Measurements from ENCODE around the gene UBE2J1. TPM values are rescaled to one million over a fixed set of nuclear protein-coding genes. Genes with fewer than 3 reads are reported as not detected.

Gene UBE2J1
- total and polyA plus RNA-seq, 9 of the 15 experiments (the other 6 are each of a cell fraction or from before 2014, with no cell fraction given) = 11.6 to 32.6 (median 22.0) TPM

DNA sequence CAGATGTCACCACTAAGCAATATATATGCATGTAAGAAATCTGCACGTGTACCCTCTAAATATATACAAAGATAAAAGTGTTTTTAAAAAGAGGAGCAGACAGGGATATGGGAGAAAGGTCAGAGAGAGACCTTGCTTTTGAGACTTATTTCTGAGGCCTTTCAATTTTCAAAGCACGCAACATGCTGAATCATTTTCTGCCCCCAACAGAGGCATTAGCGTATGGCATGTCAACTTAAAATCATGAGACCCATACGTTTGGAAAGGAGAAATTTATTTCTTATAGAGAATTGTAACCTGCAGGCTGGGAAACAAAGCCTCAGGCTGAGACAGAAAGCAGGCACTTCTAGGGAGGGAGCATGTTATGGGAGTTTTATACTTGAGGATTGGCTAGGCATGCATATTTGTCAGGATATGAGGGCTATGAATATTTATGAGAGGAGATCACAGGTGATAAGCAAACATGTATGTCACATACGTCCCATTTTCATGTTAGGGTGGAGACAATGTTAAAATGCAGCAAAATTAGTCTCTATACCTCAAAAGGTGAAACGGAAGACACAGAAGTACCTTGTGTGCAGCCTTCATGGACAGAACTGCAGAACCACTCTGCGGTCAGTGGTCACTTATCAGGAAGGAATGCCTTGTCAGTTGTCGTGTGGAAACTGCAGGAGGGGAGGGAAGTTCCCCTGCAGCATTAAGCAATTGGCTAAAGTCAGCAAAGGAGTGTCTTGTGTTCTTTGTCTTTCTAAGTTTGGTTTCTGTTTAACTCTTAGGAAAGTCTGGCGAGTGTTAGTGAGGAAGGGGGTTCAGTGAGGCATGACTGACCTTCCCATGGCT, 31.2 kb downstream of the UBE2J1 start (continued):
- no peak for TF ChIP-seq HSF4 (CRISPR knock-in tag; IDR thresholded peaks at IDR 0.05; ENCODE audit: borderline replicate concordance)
- TF ChIP-seq ZNF644 (tag; IDR thresholded peaks at IDR 0.05; ENCODE audit: low read depth) = no peak
- TF ChIP-seq, protein P1, sequence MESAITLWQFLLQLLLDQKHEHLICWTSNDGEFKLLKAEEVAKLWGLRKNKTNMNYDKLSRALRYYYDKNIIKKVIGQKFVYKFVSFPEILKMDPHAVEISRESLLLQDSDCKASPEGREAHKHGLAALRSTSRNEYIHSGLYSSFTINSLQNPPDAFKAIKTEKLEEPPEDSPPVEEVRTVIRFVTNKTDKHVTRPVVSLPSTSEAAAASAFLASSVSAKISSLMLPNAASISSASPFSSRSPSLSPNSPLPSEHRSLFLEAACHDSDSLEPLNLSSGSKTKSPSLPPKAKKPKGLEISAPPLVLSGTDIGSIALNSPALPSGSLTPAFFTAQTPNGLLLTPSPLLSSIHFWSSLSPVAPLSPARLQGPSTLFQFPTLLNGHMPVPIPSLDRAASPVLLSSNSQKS (CRISPR knock-in tag; IDR thresholded peaks at IDR 0.05) = no peak
- no peak for TF ChIP-seq E2F3 (CRISPR knock-in tag; IDR thresholded peaks at IDR 0.05)
- TF ChIP-seq ZNF23 (CRISPR knock-in tag; IDR thresholded peaks at IDR 0.05) = no peak
- no peak for TF ChIP-seq KLF6 (CRISPR knock-in tag; IDR thresholded peaks at IDR 0.05; ENCODE audit: borderline replicate concordance)
- TF ChIP-seq GABPA (tag; conservative IDR thresholded peaks at IDR 0.05; ENCODE audit: low read depth) = no peak
- TF ChIP-seq NONO (IDR thresholded peaks at IDR 0.05; ENCODE audit: low read depth in 2 of 2, low read length in 1 of 2) = no peak
- no peak for TF ChIP-seq ELF4 (CRISPR knock-in tag; IDR thresholded peaks at IDR 0.05)
- TF ChIP-seq SRSF1 (IDR thresholded peaks at IDR 0.05; ENCODE audit: low read depth, low read length) = no peak
- TF ChIP-seq ZNF175 (CRISPR knock-in tag; IDR thresholded peaks at IDR 0.05; ENCODE audit: low read depth) = no peak
- no peak for TF ChIP-seq ZNF253 (CRISPR knock-in tag; conservative IDR thresholded peaks at IDR 0.05)
- no peak for TF ChIP-seq DACH1 (IDR thresholded peaks at IDR 0.05; ENCODE audit: partially characterized antibody)
- no peak for TF ChIP-seq HCFC1 (IDR thresholded peaks at IDR 0.05; ENCODE audit: low read depth, low read length)
- no peak for TF ChIP-seq ZNF707 (CRISPR knock-in tag; conservative IDR thresholded peaks at IDR 0.05)
- peak; percentile 64 for TF ChIP-seq CBFA2T2 (conservative IDR thresholded peaks at IDR 0.05)
- TF ChIP-seq POLR2AphosphoS5 (IDR thresholded peaks at IDR 0.05; ENCODE audit: control insufficient read depth, insufficient read depth, low read depth, low read length) = peak; percentile 50; the same call in 1 of the 2 replicates
- TF ChIP-seq MAFK (IDR thresholded peaks at IDR 0.05; ENCODE audit: low read length) = peak; percentile 33; the same call in 1 of the 2 replicates
- no peak for TF ChIP-seq NCOA6 (IDR thresholded peaks at IDR 0.05)
- TF ChIP-seq, protein P2, sequence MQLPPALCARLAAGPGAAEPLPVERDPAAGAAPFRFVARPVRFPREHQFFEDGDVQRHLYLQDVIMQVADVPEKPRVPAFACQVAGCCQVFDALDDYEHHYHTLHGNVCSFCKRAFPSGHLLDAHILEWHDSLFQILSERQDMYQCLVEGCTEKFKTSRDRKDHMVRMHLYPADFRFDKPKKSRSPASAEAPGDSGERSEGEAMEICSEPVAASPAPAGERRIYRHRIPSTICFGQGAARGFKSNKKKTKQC (CRISPR knock-in tag; IDR thresholded peaks at IDR 0.05) = no peak
- TF ChIP-seq STAT5B (CRISPR knock-in tag; IDR thresholded peaks at IDR 0.05) = no peak
- peak; percentile 74 for TF ChIP-seq GATA2 (CRISPR knock-in tag; IDR thresholded peaks at IDR 0.05)
- no peak for TF ChIP-seq NFIC (IDR thresholded peaks at IDR 0.05)
- TF ChIP-seq, protein P3, sequence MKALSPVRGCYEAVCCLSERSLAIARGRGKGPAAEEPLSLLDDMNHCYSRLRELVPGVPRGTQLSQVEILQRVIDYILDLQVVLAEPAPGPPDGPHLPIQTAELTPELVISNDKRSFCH (CRISPR knock-in tag; IDR thresholded peaks at IDR 0.05) = no peak
- TF ChIP-seq, protein P3 (tag; IDR thresholded peaks at IDR 0.05) = no peak
- TF ChIP-seq, protein P4, sequence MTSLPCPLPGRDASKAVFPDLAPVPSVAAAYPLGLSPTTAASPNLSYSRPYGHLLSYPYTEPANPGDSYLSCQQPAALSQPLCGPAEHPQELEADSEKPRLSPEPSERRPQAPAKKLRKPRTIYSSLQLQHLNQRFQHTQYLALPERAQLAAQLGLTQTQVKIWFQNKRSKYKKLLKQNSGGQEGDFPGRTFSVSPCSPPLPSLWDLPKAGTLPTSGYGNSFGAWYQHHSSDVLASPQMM (CRISPR knock-in tag; IDR thresholded peaks at IDR 0.05) = no peak
- TF ChIP-seq RB1 (IDR thresholded peaks at IDR 0.05; ENCODE audit: low read depth) = no peak
